GM19099 (cell line): Measurements from ENCODE around the gene FBXW5.

Experiments
- POLR2A ChIP-seq: IDR thresholded peaks from 3 replicates; pipeline ENCODE4 v1.6.1; 2011; ENCODE audit warnings: low read depth; ENCODE audit not compliant: insufficient read length; ENCODE audit errors: extremely low read depth

The FBXW5 gene

GRCh38 chr9:136980669-136981478 lies 36.3 kb upstream of the FBXW5 start:
- no peak for TF ChIP-seq POLR2A

- no peak for TF ChIP-seq POLR2A
These were observed 35.4 kb upstream of the FBXW5 start for GRCh38 chr9:136979769-136980587.

- TF ChIP-seq POLR2A = no peak
These were observed 34.5 kb upstream of the FBXW5 start for GRCh38 chr9:136978865-136979544.

GRCh38 chr9:136978073-136978864 lies 33.7 kb upstream of the FBXW5 start:
- no peak for TF ChIP-seq POLR2A

GRCh38 chr9:136977649-136978072 lies 33.1 kb upstream of the FBXW5 start:
- TF ChIP-seq POLR2A = no peak

GRCh38 chr9:136977223-136977622 lies 32.7 kb upstream of the FBXW5 start, which contains the start of gene PTGDS:
Gene PTGDS, plus strand, starts transcription at chr9:136977504. Its CDS starts 75 bp downstream, at chr9:136977579.
- TF ChIP-seq POLR2A = no peak

GRCh38 chr9:136975644-136976043 lies 31.1 kb upstream of the FBXW5 start:
- no peak for TF ChIP-seq POLR2A

GRCh38 chr9:136974817-136975535 lies 30.4 kb upstream of the FBXW5 start:
- no peak for TF ChIP-seq POLR2A

GRCh38 chr9:136973618-136974617 lies 29.4 kb upstream of the FBXW5 start:
- TF ChIP-seq POLR2A = no peak

GRCh38 chr9:136972743-136973142 lies 28.2 kb upstream of the FBXW5 start:
- no peak for TF ChIP-seq POLR2A

GRCh38 chr9:136972335-136972734 lies 27.8 kb upstream of the FBXW5 start:
- TF ChIP-seq POLR2A = no peak

GRCh38 chr9:136971746-136972145 lies 27.2 kb upstream of the FBXW5 start:
- TF ChIP-seq POLR2A = no peak

- no peak for TF ChIP-seq POLR2A
These were observed 25.8 kb upstream of the FBXW5 start for GRCh38 chr9:136970361-136970760.
